Right renal pelvis (tissue), 4 donors: Measurements from ENCODE around the gene DUSP2. TPM values are rescaled to one million over a fixed set of nuclear protein-coding genes. Genes with fewer than 3 reads are reported as not detected.

Experiments
- DNase-seq, 4 donors: peaks; one replicate each; pipeline ENCODE4 v3.0.0-alpha.2; 2013; ENCODE audit warnings: low read depth in 4 of 4, low spot score in 3 of 4, missing footprints in 1 of 4
- polyA plus RNA-seq, 4 donors: library from polyadenylated mRNA; unstranded; fragments of 120-200 nt; gene quantifications; one replicate each; pipeline ENCODE4 v1.2.1, GENCODE V29; 2013; ENCODE audit not compliant: insufficient read length in 4 of 4

The DUSP2 gene
- 1 to 10 TPM; 3.6 to 6.9 (median 4.1) TPM for polyA plus RNA-seq

GRCh38 chr2:96145036-96145847 is at the start of gene DUSP2:
DUSP2 (minus strand) TSS chr2:96145440; CDS start chr2:96145354, 86 bp downstream.
- DNase-seq, result no peak

- DNase-seq, result no peak
Measured at GRCh38 chr2:96191937-96192670, 46.9 kb upstream of the DUSP2 start.

- DNase-seq, result no peak
Measured at GRCh38 chr2:96188821-96189526, 43.7 kb upstream of the DUSP2 start.

GRCh38 chr2:96186562-96186961 is 41.3 kb upstream of the DUSP2 start:
- no peak for DNase-seq

GRCh38 chr2:96185516-96185915 is 40.3 kb upstream of the DUSP2 start:
- DNase-seq, result no peak

- no peak for DNase-seq
Measured at GRCh38 chr2:96184989-96185388, 39.7 kb upstream of the DUSP2 start.

GRCh38 chr2:96184188-96184587 is 38.9 kb upstream of the DUSP2 start:
- DNase-seq, result no peak

- no peak for DNase-seq
Measured at GRCh38 chr2:96181529-96181928, 36.3 kb upstream of the DUSP2 start.

- no peak for DNase-seq
Measured at GRCh38 chr2:96180521-96180920, 35.3 kb upstream of the DUSP2 start.

- no peak for DNase-seq
Measured at GRCh38 chr2:96180002-96180401, 34.8 kb upstream of the DUSP2 start.

- no peak for DNase-seq
Measured at GRCh38 chr2:96176661-96177060, 31.4 kb upstream of the DUSP2 start.

GRCh38 chr2:96175951-96176350 is 30.7 kb upstream of the DUSP2 start:
- no peak for DNase-seq

GRCh38 chr2:96174251-96175144 is 29.3 kb upstream of the DUSP2 start:
- peak; percentile 33 to 67 (median 44) for DNase-seq

- no peak for DNase-seq
Measured at GRCh38 chr2:96171831-96172230, 26.6 kb upstream of the DUSP2 start.

- DNase-seq, result no peak
Measured at GRCh38 chr2:96170626-96171025, 25.4 kb upstream of the DUSP2 start.

GRCh38 chr2:96169868-96170507 is 24.7 kb upstream of the DUSP2 start:
- no peak for DNase-seq

GRCh38 chr2:96167407-96168013 is 22.3 kb upstream of the DUSP2 start:
- no peak for DNase-seq

GRCh38 chr2:96164459-96165184 is 19.4 kb upstream of the DUSP2 start:
- no peak for DNase-seq
